ENCODE results near the gene PLCL1.

The PLCL1 gene

DNA sequence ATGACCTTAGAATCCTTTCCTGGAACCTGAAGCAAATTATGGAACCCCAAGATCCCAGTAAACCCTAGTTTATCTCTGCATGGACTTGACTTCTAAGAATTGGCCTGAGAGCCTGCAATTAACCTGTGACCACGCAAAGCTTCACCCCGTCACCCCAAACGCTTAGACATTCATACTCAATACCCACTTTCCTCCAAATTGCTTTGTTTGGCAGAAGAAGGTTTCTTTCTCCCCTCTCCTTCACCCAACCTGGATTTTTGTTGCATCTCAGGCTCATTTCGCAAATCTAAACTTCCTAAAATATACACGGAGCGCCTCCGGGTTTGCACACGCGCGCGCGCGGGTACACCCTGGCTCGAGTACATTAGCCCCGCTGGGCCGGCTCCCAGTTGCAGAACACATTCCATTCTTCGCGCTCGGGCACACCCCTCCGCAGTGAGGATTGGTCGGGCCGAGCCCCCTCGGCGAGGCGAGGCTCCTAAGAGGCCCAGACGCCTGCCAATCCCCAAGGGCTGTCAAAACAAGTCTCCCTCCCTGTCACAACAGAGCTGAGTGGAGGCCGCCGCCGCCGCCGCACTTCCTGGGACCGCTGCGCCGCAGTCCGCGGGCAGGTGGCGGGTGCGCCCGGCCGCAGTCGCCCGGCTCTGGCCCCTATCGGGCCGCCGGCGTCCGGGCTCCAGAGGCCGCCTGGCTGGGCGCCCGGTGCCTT, at the start of gene PLCL1:
PLCL1 (plus strand) TSS at position 545 of the 709 bp plus-strand sequence.
- in situ Hi-C loops (cut with MboI; ENCODE audit: low sequenced_read_pairs): loop anchor here (25.0 kb wide), 2 partner anchors 333 to 483 kb away; no protein-coding TSS in a partner anchor

DNA sequence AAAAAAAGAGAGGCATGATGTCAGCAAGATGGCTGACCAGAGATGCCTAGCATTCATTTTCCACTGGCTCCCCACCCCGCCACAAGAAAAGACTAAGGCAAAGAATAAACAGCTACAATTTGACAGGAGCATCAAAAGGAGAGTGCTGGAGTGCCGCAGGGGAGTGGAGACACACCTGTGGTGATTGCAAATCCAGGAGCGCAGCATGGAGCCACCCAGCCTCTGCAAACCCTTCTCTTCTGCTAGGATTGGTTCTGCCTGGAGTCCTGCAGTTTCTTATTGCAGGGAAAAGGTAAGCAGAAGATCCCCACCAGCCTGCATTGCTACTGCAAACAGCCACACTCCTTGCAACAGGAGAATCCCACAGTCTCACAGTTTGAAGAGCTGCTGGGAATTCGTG, 45.4 kb upstream of the PLCL1 start:
- in situ Hi-C loops (cut with MboI; ENCODE audit: low sequenced_read_pairs): no loop called here

DNA sequence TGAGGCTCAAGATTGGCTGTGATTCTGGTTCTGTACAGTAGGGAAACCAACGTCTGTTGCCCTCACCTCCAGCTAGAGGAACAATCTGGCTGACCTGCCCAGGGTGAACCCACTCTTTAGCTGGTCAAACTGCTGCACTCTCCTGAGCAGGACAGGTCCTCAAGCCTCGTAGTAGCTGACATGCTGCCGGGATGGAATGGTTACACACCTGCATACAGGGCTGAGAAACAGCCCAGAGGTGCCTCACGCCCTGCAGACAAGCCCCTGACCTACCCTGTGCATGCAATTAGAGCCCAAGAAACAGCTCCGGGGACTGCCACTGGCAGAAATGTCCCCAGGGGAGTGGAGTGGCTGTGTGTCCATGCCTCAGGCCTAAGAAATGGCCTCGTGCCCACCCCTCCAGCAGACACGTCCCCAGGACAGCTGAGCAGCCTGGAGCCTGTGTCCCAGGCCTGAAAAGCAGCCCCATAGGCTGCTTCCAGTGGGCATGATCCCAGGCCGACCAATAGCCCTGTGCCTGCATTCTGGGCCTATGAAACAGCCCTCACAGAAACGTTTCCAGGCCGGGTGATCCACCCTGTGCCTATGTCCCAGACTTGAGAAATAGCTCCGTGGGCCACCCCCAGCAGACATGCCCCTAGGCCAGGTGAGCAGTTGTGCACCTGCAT, 44.6 kb upstream of the PLCL1 start:
- in situ Hi-C loops (cut with MboI; ENCODE audit: low sequenced_read_pairs): no loop called here

DNA sequence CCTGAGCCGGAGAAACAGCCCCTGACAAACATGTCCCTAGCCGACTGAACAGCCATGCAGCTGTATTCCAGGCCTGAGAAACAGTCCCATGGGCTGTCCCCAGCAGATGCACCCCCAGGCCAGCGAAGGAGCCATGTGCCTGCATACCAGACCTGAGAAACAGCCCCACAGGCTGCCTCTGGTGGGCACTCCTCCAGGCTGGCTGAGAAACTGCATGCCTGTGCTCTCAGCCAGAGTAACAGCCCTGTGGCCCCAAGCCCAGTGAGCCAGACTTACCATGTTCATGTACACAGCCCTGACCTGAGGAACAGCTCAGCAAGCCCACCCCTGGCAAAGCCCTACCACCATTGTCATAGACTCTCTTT, 44.1 kb upstream of the PLCL1 start:
- in situ Hi-C loops (cut with MboI; ENCODE audit: low sequenced_read_pairs): no loop called here

DNA sequence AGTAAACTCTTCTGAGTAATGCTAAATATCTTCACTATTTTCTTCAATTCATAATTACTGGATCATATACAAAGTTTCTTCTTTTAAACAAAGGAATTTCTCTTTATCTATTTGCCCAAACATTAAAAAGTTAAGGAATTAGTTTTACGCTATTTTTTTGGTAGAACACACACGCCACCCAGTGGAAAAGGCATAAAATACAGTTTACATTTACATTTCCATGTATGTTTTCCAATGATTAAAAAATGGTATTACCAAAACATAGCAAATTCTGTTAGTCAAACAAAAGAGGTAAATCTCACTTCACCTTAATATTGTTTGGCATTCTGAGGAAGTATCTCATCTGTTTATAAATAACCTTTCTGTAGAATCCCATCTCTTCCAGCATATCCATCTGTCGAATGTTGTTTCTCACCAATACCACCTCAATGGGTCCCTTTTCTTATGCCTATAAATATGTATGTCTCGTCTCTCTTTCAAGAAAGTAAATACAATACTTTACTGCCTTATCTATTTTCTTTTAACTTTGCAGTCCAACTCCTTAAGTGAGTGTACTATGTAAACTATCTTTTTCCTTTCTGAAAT, 26.5 kb upstream of the PLCL1 start:
- in situ Hi-C loops (cut with MboI; ENCODE audit: low sequenced_read_pairs): no loop called here

DNA sequence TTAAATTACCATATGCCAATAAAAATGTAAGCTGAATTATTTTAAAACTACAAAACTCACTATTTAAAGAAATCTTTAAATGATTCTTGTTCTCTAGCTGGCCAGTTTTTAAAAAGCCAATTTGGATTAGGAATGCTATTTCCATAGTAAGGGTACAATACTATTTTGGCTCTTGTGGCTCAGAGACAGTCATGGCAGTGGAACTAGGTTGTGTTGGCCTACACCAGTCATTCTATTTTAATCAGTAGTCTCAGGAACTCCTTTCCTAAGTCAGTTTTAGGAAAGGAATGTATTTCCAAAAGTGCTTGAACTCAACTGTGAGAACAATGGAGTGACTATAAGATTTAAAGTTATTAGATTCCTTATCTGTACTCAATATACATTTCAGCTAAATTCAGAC, 25.1 kb upstream of the PLCL1 start:
- in situ Hi-C loops (cut with MboI; ENCODE audit: low sequenced_read_pairs): no loop called here

DNA sequence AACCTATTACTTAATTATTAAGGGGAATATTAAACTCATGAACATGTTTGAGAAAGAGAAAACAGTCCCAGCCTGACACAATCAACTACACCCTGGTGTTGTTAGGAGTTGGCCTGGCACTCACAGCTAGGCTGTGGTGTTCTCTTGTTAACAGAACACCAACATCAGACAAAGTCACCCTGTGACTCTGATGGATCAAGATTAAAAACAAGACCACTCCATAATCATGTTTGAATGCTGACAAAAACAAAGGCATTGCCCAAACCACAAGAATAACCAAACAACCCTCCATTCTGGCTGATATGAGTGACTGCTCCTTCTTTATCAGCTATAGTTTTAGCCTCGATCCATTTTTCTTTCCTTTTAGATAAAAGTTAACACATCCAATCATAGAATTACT, 22.3 kb upstream of the PLCL1 start:
- in situ Hi-C loops (cut with MboI; ENCODE audit: low sequenced_read_pairs): no loop called here

DNA sequence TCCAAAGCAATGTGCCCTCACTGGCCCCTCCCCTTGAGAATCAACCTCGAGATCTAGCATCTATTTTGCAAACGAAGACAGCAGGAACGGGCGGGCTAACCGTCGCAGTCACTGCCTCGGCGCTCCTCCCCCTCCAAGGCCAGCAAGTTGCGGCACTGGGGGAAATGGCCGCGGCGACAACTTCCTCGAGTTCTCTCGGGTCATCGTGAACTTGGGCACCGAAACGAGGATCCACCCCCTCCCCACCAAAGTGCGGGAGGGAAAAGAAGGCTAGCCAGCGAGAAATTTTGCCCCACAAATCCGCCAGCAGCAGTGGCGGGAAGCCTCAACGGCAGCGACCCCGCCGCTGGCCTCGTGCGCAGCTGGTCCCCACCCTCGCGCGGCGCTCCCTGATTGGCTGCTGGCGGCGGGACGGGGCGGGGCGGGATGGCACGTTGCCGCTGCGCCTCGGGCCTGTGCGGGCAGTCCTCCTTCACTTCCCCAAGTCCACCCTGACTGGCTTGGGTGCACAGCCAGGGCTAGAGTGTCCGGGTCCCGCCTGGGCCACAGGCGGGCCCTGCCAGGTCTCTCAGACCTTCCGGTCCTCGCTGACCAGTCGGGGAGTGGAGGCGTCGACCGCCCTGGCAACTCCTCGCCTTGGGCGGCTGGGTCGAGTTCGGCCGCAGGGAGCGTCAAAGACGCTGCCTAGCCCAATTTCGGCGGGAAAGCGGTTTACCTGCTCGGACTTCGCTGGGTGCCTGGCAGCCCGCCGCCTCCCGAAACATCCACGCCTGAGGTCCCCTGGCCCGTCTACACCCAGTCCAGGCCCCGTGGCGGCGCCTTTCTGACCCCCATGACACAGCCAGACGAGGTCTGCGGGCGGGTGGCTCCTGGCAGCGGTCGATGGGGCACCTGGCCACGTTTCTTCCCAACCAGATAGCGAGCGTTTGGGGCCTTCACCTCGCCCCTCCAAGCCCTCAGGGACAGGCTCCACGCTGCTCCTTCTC, 19.1 kb upstream of the PLCL1 start, which contains the start of gene BOLL:
BOLL (minus strand) TSS at position 364 of the 986 bp plus-strand sequence. CDS start 3,469 bp downstream, outside the sequence.
- in situ Hi-C loops (cut with MboI; ENCODE audit: low sequenced_read_pairs): no loop called here

DNA sequence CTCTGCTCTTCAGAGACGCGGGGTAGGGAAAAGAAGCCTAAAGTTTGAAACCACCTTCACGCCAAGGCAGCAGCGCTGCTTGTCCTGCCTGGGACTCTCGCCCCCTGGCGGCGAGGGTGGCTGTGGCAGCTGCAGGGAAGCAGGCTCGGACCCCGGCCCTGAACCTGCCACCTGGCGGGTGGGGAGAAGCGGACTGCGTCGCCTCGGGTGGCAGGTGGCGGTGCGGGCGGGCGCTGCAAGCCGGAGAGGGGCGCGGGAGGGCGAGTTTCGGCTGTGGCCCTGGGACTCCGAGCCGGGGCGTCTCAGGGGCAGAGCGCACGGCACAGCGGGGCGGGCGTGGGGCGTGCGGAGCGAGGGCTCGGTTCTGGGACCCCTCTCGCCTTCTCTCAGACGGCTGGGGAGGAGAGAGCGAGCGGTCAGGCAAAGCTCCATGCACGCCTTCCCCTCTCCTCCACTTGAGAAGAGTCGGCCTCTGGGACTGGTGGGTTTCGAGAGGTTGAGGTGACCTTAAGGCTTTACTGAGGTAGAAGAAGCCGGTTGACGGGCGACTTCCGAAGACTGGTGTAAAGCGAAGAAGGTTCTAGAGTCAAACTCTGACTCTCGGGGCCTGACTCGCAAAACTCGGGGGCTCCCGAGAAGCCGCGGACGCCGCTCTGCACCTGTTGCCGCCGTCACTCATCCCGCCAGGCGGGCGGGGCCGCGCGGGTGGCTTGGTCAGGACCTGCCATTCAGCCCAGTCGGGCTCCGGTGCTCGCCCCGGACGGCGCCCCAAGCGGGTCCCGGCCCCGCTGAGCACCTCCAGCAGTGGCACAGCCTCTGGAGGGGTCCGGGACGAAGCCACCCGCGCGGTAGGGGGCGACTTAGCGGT, 18.1 kb upstream of the PLCL1 start:
- in situ Hi-C loops (cut with MboI; ENCODE audit: low sequenced_read_pairs): no loop called here

DNA sequence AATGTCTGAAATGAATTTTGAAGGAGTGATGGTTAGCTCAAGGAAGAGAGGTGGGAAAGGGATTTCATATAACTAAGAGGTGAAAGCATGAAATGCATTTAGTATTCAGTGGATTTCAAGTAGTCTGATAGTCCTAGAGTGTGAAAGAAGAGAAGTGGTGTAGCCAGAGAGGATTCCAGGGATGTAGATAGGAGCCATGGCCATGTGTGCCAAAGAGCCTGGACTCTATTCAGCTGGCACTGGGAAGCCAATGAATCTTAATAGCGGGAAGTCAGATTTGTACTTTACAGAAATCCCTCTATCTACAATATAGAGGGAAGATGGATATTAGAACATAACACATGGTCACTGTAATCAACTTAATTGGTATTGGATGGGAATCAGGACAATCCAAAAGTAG, 10.9 kb upstream of the PLCL1 start:
- in situ Hi-C loops (cut with MboI; ENCODE audit: low sequenced_read_pairs): no loop called here

DNA sequence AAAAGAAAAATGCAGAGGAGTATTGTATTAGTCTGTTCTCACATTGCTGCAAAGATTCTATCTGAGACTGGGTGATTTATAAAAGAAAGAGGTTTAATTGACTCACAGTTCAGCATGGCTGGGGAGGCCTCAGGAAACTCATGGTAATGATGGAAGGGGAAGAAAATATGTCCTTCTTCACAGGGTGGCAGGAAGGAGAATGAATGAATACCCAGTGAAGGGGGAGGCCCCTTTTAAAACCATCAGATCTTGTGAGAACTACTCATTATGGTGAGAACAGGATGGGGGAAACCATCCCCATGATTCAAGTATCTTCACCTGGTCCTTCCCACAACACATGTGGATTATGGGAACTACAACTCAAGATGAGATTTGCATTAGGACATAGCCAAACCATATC, 9.1 kb upstream of the PLCL1 start:
- in situ Hi-C loops (cut with MboI; ENCODE audit: low sequenced_read_pairs): no loop called here

DNA sequence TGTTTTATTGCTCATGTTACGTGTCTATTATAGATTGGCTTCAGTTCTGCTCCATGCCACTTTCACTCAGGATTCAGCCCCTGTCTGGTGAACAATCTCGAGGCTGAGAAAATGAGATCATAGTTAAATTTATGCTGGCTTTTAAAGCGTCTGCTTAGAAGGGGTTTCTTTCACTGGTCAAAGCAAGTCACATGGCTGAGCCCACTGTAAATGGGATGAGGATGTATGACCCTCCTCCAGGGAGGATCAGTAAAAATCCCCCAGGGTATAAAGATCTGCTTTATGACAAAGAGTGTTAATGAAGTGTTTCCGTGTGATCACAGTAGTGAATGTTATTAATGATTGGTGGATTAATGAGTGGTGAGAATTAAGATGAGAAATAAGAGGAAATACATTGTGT, 6.2 kb upstream of the PLCL1 start:
- in situ Hi-C loops (cut with MboI; ENCODE audit: low sequenced_read_pairs): no loop called here

DNA sequence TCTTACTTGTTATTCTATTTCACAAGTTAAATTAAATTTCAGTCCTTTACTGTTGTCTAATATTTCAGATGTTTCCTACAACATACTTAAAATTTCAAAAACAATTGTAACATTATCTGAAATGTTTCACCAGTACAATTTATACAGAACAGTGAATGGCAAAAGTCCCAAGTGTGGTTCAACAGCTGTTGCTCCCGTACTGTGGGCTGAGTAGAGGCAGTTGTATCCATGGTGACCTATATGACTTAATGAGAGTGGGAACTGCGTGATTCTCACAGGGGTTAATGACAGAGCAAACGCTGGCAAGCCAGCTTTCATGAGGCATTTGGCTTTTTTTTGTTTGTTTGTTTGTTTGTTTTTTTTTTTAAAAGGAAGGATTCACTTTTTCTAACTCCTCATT, 5.3 kb upstream of the PLCL1 start:
- in situ Hi-C loops (cut with MboI; ENCODE audit: low sequenced_read_pairs): no loop called here

DNA sequence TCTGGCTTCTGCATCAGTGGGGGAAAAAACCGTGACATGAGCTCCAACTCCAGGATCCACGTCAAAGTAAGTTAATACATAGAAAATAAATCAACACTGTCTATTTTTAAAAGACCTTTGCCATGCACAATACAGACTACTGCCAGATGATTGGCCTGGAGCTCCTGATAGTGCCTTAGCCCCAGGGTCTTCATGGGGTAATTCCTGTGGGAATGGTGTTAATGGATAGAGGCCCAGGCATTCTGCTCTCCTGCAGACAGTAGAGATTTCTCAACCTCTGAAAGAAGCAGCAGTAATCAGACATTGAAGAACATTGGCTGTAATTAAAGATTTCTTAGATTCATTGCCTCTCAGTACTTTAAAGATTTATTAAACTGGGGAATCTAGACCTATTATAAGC, 4.3 kb upstream of the PLCL1 start:
- in situ Hi-C loops (cut with MboI; ENCODE audit: low sequenced_read_pairs): loop anchor here (25.0 kb wide), 2 partner anchors 337 to 487 kb away; no protein-coding TSS in a partner anchor

DNA sequence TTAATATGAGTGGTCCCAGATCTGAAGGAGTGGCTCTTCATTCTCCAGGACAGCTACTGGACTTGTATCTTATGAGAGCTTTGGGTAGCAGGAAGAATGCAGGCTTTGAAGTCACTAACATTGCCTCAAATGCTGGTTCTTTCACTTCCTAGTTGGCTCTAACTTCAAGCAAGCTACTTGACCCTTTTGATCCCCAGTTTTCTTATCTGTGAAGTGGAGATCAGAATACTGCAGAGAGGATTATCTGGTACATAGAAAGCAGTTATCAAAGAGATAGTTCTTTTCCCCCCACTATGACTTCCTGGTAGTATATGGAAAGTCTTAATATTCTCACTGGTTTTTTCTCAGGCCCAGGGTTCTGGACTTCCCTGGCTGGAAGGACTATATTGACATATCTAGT, 3.4 kb upstream of the PLCL1 start:
- in situ Hi-C loops (cut with MboI; ENCODE audit: low sequenced_read_pairs): loop anchor here (25.0 kb wide), 2 partner anchors 336 to 486 kb away; no protein-coding TSS in a partner anchor

DNA sequence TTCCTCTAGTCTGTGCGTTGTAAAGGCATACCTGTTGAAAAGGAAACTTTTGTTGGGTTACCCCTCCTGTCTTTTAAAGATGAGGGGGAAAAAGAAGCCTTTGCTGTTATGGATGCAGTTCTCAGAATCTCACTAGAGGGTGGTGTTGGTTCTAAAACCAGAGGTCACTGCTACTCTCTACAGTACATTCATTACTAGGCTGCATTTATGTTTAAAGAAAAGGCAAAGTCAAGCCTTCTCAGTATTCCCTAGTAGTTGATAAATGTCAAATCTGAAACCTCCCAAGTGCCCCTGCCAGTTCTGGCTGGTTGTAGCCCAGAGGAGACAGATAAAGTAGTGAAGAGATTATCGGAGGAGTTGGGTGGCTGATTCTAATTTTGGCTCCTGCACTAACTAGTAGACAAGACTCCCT, 1.4 kb upstream of the PLCL1 start:
- in situ Hi-C loops (cut with MboI; ENCODE audit: low sequenced_read_pairs): loop anchor here (25.0 kb wide), 2 partner anchors 334 to 484 kb away; no protein-coding TSS in a partner anchor

DNA sequence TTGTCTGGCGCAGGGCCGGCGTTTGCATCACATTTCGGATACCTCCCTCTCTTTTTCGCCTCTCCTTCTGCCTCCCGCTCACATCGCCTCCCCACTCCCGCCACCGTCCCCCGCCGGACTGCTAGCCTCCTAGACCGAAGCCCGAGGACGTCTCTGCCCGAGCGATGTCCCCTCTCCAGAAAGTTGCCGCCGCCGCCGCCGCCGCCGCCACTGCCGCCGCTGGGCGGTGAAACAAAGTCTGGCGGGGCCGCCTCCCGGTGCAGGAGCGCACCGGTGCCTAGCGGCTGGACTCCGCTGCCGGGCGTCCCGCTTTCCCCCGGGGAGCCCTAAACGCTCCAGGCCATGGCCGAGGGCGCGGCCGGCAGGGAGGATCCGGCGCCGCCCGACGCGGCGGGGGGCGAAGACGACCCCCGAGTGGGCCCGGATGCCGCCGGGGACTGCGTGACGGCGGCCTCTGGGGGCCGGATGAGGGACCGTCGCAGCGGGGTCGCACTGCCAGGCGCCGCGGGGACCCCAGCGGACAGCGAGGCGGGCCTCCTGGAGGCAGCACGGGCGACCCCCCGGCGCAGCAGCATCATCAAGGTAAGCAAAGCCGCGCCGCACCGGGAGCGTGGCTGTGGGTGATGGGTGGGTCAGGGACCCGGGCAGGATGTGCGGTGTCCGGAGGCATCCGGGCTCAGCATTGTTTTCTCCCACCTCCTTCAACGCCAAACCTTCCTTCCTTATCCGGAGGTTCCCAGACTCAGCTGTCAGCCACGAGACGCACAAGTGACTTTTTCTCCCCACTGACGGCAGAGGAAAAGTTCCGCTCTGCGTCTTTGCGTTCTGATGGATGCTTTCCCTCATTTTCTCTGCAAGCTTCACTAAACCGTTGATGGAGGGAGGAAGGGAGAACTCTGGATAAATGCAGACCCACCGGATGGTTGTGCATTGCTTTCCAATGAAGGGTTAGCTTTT, 643 bp downstream of the PLCL1 start:
- in situ Hi-C loops (cut with MboI; ENCODE audit: low sequenced_read_pairs): loop anchor here (25.0 kb wide), 2 partner anchors 332 to 482 kb away; no protein-coding TSS in a partner anchor
